ENCODE results near the gene TMEM218.
"Not testable (repeated sequence)": the region's sequence is repeated elsewhere in the genome, so short reads cannot be mapped to it uniquely, and the experiment has no call there.

TMEM218 gene

GRCh38 chr11:125056111-125056510 is 55.3 kb downstream of the TMEM218 start:
- not testable (repeated sequence) for DNase-seq

DNA sequence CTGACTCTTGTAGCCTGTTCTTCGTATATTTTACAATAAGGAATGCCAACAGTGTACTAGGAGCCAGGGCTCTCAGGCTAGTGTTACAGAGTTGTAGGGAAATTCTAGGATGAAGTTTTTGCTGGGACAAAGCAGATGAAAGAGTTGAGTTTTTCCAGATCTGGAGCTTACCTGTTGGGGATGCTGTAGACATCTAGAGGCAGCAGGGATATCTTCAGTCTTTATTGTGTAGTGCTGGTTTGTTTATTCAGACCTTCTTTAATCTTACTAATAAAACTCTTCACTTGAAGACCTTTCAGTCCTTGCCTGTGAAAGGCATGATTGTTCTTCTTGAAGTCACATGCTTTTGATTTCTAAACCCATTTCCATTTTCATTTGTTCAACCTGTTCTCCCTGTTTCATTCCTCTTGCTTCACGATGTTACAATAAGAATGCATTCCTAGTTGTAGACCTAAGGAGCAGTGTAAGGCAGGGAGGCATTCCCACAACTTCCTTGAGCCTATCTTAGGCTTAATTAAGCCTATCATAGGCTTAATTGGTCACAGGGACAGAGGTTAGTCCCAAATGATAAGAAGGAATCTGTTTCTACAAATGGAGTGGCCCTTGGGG is 56.2 kb downstream of the TMEM218 start:
- DNase-seq = no peak

DNA sequence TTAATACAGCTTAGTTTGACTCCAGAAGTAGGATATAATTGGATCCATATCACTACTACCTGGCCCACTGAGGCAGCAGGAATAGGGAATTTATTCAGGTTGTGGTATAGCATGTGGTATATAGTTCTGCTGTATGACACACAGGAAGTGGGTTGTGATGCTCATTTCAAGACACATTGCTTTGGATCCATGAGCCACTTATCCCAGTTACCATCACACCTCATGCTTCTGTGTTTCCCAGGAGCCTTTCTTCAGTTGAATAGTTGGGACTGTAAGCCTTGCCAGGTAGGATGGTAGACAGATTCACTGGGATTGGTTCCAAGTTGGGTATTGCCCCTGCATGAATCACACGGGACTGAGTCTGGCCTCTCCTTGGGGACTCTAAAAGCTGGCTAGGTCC is 58.3 kb downstream of the TMEM218 start:
- DNase-seq = no peak

DNA sequence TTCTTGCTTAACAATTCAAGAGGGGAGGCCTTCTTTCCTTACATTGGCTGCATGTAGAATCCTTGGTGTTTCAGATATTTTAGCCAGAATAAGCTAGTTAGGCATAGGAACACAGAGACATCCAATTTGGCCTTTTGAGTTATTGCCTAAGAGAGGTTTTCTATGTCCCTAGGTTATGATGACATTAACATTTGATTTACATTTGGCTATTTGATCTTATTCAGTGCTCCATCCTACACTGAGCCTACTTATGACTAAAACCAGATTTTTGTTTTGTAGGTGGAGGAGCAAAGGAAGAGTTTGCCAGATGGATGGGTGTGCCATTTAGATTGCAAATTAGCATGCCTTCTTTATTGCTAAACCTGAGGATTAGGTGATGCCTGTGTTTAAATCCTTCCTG is 59.4 kb downstream of the TMEM218 start:
- no peak for DNase-seq

DNA sequence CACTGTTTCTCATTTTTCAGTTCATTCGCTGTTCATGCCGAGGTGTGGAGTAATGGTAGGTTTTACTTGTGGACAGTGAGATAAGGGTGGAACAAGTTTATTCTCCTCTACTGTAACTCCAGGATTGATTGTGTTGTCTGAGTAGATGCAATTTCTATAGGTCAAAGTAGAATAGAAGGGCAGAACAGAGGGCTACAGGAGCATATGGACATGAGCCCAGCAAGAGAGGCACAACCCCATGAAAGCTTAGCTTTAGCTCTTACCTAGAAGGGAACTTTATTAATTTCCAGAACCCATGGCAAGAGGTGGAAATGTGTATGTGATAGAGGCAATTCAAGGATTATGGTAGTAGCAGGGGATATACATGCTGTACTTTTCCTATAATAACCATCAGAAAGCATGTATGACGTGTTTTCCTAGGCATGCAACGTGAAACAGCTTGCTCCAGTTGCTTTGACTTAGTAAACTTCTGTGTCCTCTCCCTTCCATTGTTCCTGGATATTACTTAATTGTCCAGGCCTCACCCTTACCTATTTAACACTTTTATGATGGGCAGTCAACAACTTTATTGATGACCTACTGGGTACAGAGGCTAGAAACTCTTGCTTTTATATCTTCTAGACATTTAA is 62.1 kb downstream of the TMEM218 start:
- DNase-seq = no peak
